Lower leg skin (tissue), 3 donors: ENCODE measurements around the gene COLGALT1.

Experiments used
- CTCF ChIP-seq, 3 donors: fragments of 450-650 bp; IDR thresholded peaks; one replicate each; pipeline ENCODE4 v1.5.1; 2016; ENCODE audit warnings: antibody characterized with exemption in 3 of 3, mild to moderate bottlenecking in 3 of 3, moderate library complexity in 2 of 3
- POLR2A ChIP-seq, 2 donors: fragments of 450-650 bp; IDR thresholded peaks; one replicate each; pipeline ENCODE4 v1.6.1; 2016 to 2017; ENCODE audit warnings: antibody characterized with exemption in 2 of 2, mild to moderate bottlenecking in 1 of 2, moderate library complexity in 1 of 2

DNA sequence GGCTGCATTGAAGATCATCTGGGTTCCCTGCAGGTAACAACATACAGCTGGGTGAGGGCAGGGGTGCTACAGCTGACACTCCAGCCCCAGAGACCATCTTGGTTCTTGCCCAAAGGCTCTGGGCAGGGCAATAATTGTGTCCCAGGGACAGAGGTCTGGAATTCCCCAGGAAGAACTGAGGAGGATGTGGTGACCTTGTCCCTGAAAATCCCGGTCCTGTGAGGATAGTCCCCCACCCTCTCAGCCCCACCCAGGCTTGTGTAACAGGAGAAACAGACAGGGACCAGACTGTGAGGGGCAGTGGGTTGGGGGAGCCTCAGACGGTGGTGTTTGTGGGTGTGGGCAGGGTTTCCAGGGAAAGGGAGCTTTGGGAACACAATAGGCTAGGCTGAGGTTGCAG, 63.5 kb downstream of the COLGALT1 start:
- TF ChIP-seq CTCF (IDR thresholded peaks at IDR 0.05) (no peak), POLR2A (IDR thresholded peaks at IDR 0.05) (no peak)
